Parietal lobe (tissue), 1 donor: ENCODE data around the gene MEP1A. TPM values are rescaled to one million over a fixed set of nuclear protein-coding genes. Genes with fewer than 3 reads are reported as not detected.

Source experiments
- total RNA-seq: library from RNA; depleted of rRNA; stranded (reverse); fragments of >200 nt; gene quantifications from one replicate; pipeline ENCODE4 v1.2.3, GENCODE V29; 2014

Gene MEP1A
- not detected for total RNA-seq

DNA sequence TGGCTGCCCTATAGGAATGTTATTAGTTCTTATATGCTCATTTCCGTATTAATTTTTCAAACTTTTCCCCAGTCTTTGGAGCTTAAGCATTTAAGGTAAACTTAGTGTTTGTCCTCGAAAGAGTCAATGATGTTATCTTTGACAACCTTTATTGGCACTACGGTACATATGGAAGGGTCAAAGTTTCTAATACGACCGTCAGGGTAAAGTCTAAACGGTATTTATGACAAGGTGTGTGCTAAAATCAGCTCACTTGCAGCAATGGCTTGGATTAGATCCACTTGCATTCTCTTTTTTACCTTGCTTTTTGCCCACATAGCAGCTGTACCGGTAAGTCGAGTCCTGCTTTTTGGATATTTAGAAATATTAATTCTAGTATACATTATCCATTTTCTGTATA is at the start of gene MEP1A:
MEP1A (plus strand) TSS at position 252 of the 400 bp plus-strand sequence; CDS start at position 262, 10 bp downstream.

GRCh38 chr6:46746696-46747095 is 46.5 kb upstream of the MEP1A start, which contains the start of gene ANKRD66:
TSS of gene ANKRD66 (plus strand) at chr6:46746933. CDS start at chr6:46751949, 5,016 bp downstream.

Other genes with a start within 250 kb of the MEP1A start
- gene CYP39A1, start 140.6 kb upstream of the MEP1A start, total RNA-seq, result 3.1 TPM
- 57.6 TPM for gene SLC25A27, start 140.4 kb upstream of the MEP1A start, total RNA-seq
- gene TDRD6, start 105.5 kb upstream of the MEP1A start, total RNA-seq, result 2.5 TPM
- 1.9 TPM for gene PLA2G7, start 58.0 kb upstream of the MEP1A start, total RNA-seq
- gene ANKRD66, start 46.5 kb upstream of the MEP1A start, total RNA-seq, result 0.31 TPM
- 11.3 TPM for gene ADGRF5, start 128.5 kb downstream of the MEP1A start, total RNA-seq
- not detected for gene ADGRF1, start 248.9 kb downstream of the MEP1A start, total RNA-seq